Liver (tissue), 3 donors: ENCODE measurements around the gene OR2W1.

Experiments
- JUND ChIP-seq, 2 donors: IDR thresholded peaks; 2 replicates each; pipeline ENCODE4 v1.6.1; 2016; ENCODE audit warnings: antibody characterized with exemption in 2 of 2
- TF ChIP-seq, protein P1 (sequence below): fragments of 150-350 bp; IDR thresholded peaks from 2 replicates; pipeline ENCODE4 v1.5.1; 2017; ENCODE audit warnings: improper control_type of control experiment, low read depth, low read length; ENCODE audit not compliant: missing input control
- donor health status: healthy.
- donor health status: healthy.

DNA sequence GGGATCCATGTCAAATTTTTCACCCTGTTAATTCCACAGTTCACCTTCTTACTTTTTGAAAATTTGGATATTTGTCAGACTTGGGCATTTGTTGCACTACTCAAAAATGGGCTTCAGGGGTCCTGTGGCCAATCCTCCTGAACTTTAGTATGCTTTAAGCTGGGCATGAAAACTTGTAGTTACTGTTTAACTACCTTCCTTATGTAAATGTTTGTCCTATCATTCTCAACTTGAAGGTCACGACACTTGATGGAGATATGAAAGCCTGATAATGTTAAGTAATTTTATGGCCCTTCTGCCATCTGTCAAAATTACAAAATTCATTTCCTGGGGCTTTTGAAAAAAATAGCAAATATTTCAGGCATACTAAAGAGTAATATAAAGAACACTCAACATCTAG is 35.6 kb downstream of the OR2W1 start:
- TF ChIP-seq, protein P1, sequence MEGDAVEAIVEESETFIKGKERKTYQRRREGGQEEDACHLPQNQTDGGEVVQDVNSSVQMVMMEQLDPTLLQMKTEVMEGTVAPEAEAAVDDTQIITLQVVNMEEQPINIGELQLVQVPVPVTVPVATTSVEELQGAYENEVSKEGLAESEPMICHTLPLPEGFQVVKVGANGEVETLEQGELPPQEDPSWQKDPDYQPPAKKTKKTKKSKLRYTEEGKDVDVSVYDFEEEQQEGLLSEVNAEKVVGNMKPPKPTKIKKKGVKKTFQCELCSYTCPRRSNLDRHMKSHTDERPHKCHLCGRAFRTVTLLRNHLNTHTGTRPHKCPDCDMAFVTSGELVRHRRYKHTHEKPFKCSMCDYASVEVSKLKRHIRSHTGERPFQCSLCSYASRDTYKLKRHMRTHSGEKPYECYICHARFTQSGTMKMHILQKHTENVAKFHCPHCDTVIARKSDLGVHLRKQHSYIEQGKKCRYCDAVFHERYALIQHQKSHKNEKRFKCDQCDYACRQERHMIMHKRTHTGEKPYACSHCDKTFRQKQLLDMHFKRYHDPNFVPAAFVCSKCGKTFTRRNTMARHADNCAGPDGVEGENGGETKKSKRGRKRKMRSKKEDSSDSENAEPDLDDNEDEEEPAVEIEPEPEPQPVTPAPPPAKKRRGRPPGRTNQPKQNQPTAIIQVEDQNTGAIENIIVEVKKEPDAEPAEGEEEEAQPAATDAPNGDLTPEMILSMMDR: no peak
- no peak for TF ChIP-seq JUND (IDR thresholded peaks at IDR 0.05)
